Measurements from ENCODE around the gene GATAD2B. TPM values are rescaled to one million over a fixed set of nuclear protein-coding genes. Genes with fewer than 3 reads are reported as not detected.
"Not testable (repeated sequence)": the region's sequence is repeated elsewhere in the genome, so short reads cannot be mapped to it uniquely, and the experiment has no call there.

GATAD2B gene
- total RNA-seq, 1 donor from 2014 or later, result 4.9 TPM

- no peak for DNase-seq (ENCODE audit: low read depth)
These were observed 142.8 kb downstream of the GATAD2B start for GRCh38 chr1:153779781-153780541.

- DNase-seq (ENCODE audit: low read depth), result no peak
These were observed 143.8 kb downstream of the GATAD2B start for GRCh38 chr1:153778824-153779519.

GRCh38 chr1:153778051-153778823 is 144.5 kb downstream of the GATAD2B start:
- DNase-seq (ENCODE audit: low read depth), result no peak

GRCh38 chr1:153777648-153778047 is 145.1 kb downstream of the GATAD2B start:
- no peak for DNase-seq (ENCODE audit: low read depth)

- no peak for DNase-seq (ENCODE audit: low read depth)
These were observed 145.9 kb downstream of the GATAD2B start for GRCh38 chr1:153776845-153777370.

GRCh38 chr1:153776352-153776751 is 146.4 kb downstream of the GATAD2B start:
- DNase-seq (ENCODE audit: low read depth), result no peak

- DNase-seq (ENCODE audit: low read depth), result peak; percentile 10
These were observed 147.1 kb downstream of the GATAD2B start for GRCh38 chr1:153775458-153776327.

GRCh38 chr1:153774780-153775457 is 147.9 kb downstream of the GATAD2B start, which contains the start of gene SLC27A3:
SLC27A3 (plus strand) TSS chr1:153775407; CDS start chr1:153775498, 91 bp downstream.
- no peak for DNase-seq (ENCODE audit: low read depth)

- no peak for DNase-seq (ENCODE audit: low read depth)
These were observed 148.7 kb downstream of the GATAD2B start for GRCh38 chr1:153774026-153774595.

- peak; percentile 75 for DNase-seq (ENCODE audit: low read depth)
These were observed 149.5 kb downstream of the GATAD2B start for GRCh38 chr1:153773096-153773921.

GRCh38 chr1:153771841-153772593 is 150.8 kb downstream of the GATAD2B start:
- DNase-seq (ENCODE audit: low read depth), result no peak

- DNase-seq (ENCODE audit: low read depth), result no peak
These were observed 151.5 kb downstream of the GATAD2B start for GRCh38 chr1:153771261-153771660.

- DNase-seq (ENCODE audit: low read depth), result no peak
These were observed 152.0 kb downstream of the GATAD2B start for GRCh38 chr1:153770797-153771196.

- DNase-seq (ENCODE audit: low read depth), result no peak
These were observed 153.6 kb downstream of the GATAD2B start for GRCh38 chr1:153769221-153769620.

GRCh38 chr1:153768316-153769181 is 154.2 kb downstream of the GATAD2B start:
- no peak for DNase-seq (ENCODE audit: low read depth)

- no peak for DNase-seq (ENCODE audit: low read depth)
These were observed 155.3 kb downstream of the GATAD2B start for GRCh38 chr1:153767519-153767918.

GRCh38 chr1:153766663-153767062 is 156.1 kb downstream of the GATAD2B start:
- DNase-seq (ENCODE audit: low read depth), result not testable (repeated sequence)
